ENCODE measurements around the gene IQCE. TPM values are rescaled to one million over a fixed set of nuclear protein-coding genes. Genes with fewer than 3 reads are reported as not detected.

IQCE gene
- total and polyA plus RNA-seq, 2 donors from 2014 or later = 6.1 to 27.8 TPM

DNA sequence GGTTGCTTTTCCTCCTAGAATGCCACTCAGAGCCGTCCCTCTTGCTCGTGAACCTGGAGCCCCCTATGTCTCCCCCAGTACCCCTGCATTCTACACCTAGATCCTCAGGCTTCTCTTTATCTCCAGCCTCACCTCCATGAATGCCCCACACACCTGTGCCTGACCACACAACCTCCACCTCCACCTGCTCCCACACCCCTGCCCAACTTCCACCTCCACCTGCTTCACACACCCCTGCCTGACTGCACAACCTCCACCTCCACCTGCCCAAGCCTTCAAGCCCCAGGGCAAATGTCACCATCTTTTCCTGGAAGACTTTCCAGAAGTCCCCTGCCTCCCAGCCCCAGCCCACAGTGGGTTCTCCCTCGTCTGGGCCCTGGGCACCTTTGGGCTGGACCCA is 46.1 kb upstream of the IQCE start:
- H3K36me3 ChIP-seq (ENCODE audit: control insufficient read depth in 2 of 3, insufficient read depth in 3 of 3, low read length in 3 of 3) = no peaks in the 10 kb centered on the region
- no peaks in the 10 kb centered on the region for H3K27me3 ChIP-seq (ENCODE audit: control insufficient read depth, insufficient read depth, low read length)
- no peak for TF ChIP-seq CTCF (IDR thresholded peaks at IDR 0.05; ENCODE audit: borderline replicate concordance, extremely low read depth, insufficient read depth)
- H3K27ac ChIP-seq (ENCODE audit: low read depth in 2 of 2, low read length in 2 of 2) = no peak overlapping the region
- no peak for DNase-seq
- H3K9ac ChIP-seq (ENCODE audit: low read length in 3 of 3) = no peak overlapping the region
- no peaks in the 10 kb centered on the region for H3K9me3 ChIP-seq (ENCODE audit: control insufficient read depth in 2 of 3, insufficient read depth in 1 of 3, low read length in 3 of 3)
- intact Hi-C loops (cut with DNase I) = no loop called here
- FAIRE-seq = no peak
- H3K4me3 ChIP-seq (ENCODE audit: low read length in 3 of 3) = no peak overlapping the region
- peaks cover 0 to 27% (median 2%) of the 10 kb centered on the region in 3 donors for H3K4me1 ChIP-seq (ENCODE audit: control insufficient read depth in 2 of 3, insufficient read depth in 2 of 3, low read depth in 1 of 3, low read length in 3 of 3)

DNA sequence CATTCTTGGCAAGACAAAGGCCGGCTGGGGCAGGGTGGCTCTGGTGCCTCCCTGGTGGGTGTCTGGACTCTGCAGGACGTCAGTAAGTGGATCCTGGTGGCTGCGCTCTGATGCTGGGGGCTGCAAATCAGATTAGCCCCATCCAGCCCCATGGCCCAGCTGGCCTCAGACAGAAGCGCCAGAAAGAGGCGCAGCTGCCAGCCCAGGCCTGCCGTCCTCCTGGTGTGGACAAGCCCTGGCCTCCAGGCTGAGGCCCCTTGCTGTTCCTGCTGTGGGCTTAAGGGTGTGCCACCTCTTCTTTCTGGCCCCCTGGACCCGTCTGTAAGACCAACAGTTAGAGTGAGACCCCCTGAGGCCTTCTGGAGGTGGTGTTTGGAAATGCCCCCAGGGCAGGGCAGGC is 45.1 kb upstream of the IQCE start:
- peak in 1 of 5 donors; percentile 73 for DNase-seq
- Histone ChIP-seq H3K27ac (ENCODE audit: low read depth in 2 of 2, low read length in 2 of 2) (no peak overlapping the region), H3K9ac (ENCODE audit: low read length in 3 of 3) (no peak overlapping the region), H3K4me1 (ENCODE audit: control insufficient read depth in 2 of 3, insufficient read depth in 2 of 3, low read depth in 1 of 3, low read length in 3 of 3) (peaks cover 0 to 23% (median 0%) of the 10 kb centered on the region in 3 donors), H3K27me3 (ENCODE audit: control insufficient read depth, insufficient read depth, low read length) (no peaks in the 10 kb centered on the region), H3K36me3 (ENCODE audit: control insufficient read depth in 2 of 3, insufficient read depth in 3 of 3, low read length in 3 of 3) (no peaks in the 10 kb centered on the region), H3K9me3 (ENCODE audit: control insufficient read depth in 2 of 3, insufficient read depth in 1 of 3, low read length in 3 of 3) (no peaks in the 10 kb centered on the region), H3K4me3 (ENCODE audit: low read length in 3 of 3) (no peak overlapping the region)
- TF ChIP-seq CTCF (IDR thresholded peaks at IDR 0.05; ENCODE audit: borderline replicate concordance, extremely low read depth, insufficient read depth) = no peak
- intact Hi-C loops (cut with DNase I) = no loop called here
- no peak for FAIRE-seq

- Histone ChIP-seq H3K4me1 (ENCODE audit: control insufficient read depth in 2 of 3, insufficient read depth in 2 of 3, low read depth in 1 of 3, low read length in 3 of 3) (peaks cover 0 to 27% (median 0%) of the 10 kb centered on the region in 3 donors), H3K27me3 (ENCODE audit: control insufficient read depth, insufficient read depth, low read length) (no peaks in the 10 kb centered on the region), H3K9me3 (ENCODE audit: control insufficient read depth in 2 of 3, insufficient read depth in 1 of 3, low read length in 3 of 3) (no peaks in the 10 kb centered on the region), H3K27ac (ENCODE audit: low read depth in 2 of 2, low read length in 2 of 2) (no peak overlapping the region), H3K4me3 (ENCODE audit: low read length in 3 of 3) (no peak overlapping the region), H3K9ac (ENCODE audit: low read length in 3 of 3) (no peak overlapping the region), H3K36me3 (ENCODE audit: control insufficient read depth in 2 of 3, insufficient read depth in 3 of 3, low read length in 3 of 3) (no peaks in the 10 kb centered on the region)
- TF ChIP-seq CTCF (IDR thresholded peaks at IDR 0.05; ENCODE audit: borderline replicate concordance, extremely low read depth, insufficient read depth) = no peak
- no peak for FAIRE-seq
- DNase-seq = no peak
- intact Hi-C loops (cut with DNase I) = no loop called here
Measured at GRCh38 chr7:2514473-2515423, 44.0 kb upstream of the IQCE start.

Data from kidney (tissue), 14 donors.